ENCODE results near the gene ITSN2.

GRCh38 chr2:24208490-24208889 lies 151.8 kb downstream of the ITSN2 start:
- TF ChIP-seq CTCF (IDR thresholded peaks at IDR 0.05) (no peak), EZH2 (IDR thresholded peaks at IDR 0.05) (no peak)

All from neural progenitor cell (in vitro differentiated cells).